GM12892 (cell line): ENCODE results near the gene PDE6B.
"Not testable (repeated sequence)": the region's sequence is repeated elsewhere in the genome, so short reads cannot be mapped to it uniquely, and the experiment has no call there.

Experiments
- DNase-seq: peaks from one replicate; pipeline ENCODE4 v3.0.0; 2011; ENCODE audit not compliant: insufficient read length
- FAIRE-seq: peaks from 2 replicates; lab custom pipeline; 2011; peaks lifted over from hg19 to GRCh38; lab: Jason Lieb, UNC
- POLR2A ChIP-seq: IDR thresholded peaks from 2 replicates; pipeline ENCODE4 v1.6.1; 2011; ENCODE audit warnings: low read depth, low read length, control low read depth
- POLR2AphosphoS5 ChIP-seq: IDR thresholded peaks from 2 replicates; pipeline ENCODE4 v1.6.1; 2011; ENCODE audit warnings: low read depth, low read length, control low read depth
- TAF1 ChIP-seq: IDR thresholded peaks from 2 replicates; pipeline ENCODE4 v1.6.1; 2011; ENCODE audit warnings: low read depth, mild to moderate bottlenecking, control low read depth, low read length, borderline replicate concordance

The PDE6B gene

GRCh38 chr4:634599-634985 lies 9.2 kb downstream of the PDE6B start:
- no peak for FAIRE-seq
- DNase-seq = no peak
- TF ChIP-seq POLR2A (no peak), TAF1 (no peak), POLR2AphosphoS5 (no peak)

GRCh38 chr4:635066-635835 lies 9.9 kb downstream of the PDE6B start:
- not testable (repeated sequence) for FAIRE-seq, DNase-seq

- no peak for FAIRE-seq
- no peak for DNase-seq
- TF ChIP-seq POLR2AphosphoS5 (no peak), TAF1 (no peak), POLR2A (no peak)
Observed at GRCh38 chr4:635851-636627, 10.7 kb downstream of the PDE6B start.

- no peak for TF ChIP-seq POLR2AphosphoS5
- no peak for TF ChIP-seq POLR2A
- TF ChIP-seq TAF1 = no peak
- FAIRE-seq (no peak), DNase-seq (no peak)
Observed at GRCh38 chr4:636628-637159, 11.3 kb downstream of the PDE6B start.

DNA sequence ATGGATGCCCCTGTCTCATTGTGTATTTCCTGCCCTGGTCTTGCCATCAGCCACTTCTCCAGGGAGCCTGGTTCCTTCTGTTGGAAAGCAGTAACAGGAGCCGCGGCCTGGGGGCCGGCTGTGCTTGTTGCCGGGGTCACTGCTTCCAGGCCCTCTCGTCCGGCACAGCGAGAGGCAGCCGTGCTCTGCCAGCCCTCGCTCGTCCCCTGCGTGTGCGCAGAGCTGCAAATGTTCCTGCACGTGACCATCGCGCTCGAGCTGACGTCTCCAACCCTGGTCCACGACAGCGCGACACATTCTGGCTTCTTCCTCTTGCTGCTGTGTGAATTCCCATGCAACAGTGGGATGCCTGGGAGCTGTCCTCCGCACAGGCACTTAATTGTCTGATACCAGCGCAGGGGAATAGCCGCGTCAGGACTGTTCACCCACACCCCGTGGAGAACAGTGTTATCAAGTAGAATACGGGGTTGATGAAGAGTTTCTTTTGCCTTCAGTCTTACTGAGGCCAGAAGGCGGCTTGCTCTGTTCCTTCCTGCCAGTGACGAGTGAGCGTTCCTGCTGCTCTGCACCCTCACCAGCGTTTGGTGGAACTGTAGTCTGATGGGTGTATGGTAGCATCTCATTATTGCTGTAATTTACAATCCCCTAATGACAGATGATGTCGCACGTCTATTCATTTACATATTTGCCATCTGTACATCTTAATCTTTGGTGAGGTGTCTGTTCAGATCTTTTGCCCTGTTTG lies 12.3 kb downstream of the PDE6B start:
- no peak for DNase-seq
- no peak for TF ChIP-seq POLR2A
- no peak for TF ChIP-seq TAF1
- no peak for TF ChIP-seq POLR2AphosphoS5

DNA sequence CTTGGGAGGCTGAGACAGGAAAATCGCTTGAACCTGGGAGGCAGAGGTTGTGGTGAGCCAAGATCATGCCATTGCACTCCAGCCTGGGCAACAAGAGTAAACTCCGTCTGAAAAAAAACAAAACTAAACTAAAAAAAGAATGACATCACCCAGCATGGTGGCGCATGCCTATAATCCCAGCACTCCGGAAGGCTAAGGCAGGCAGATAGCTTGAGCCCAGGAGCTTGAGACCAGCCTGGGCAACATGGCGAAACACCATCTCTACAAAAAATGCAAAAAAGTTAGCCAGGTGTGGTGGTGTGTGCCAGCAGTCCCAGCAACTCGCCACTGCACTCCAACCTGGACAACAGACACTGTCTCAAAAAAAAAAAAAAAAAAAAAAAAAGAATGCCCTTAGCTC lies 17.0 kb downstream of the PDE6B start:
- DNase-seq, FAIRE-seq: not testable (repeated sequence)

More for the DNA sequence above, 12.3 kb downstream of the PDE6B start:
- no peak for FAIRE-seq

- DNase-seq (no peak), FAIRE-seq (no peak)
- TF ChIP-seq POLR2AphosphoS5 (no peak), TAF1 (no peak), POLR2A (no peak)
Observed at GRCh38 chr4:646460-646859, 21.1 kb downstream of the PDE6B start.

DNA sequence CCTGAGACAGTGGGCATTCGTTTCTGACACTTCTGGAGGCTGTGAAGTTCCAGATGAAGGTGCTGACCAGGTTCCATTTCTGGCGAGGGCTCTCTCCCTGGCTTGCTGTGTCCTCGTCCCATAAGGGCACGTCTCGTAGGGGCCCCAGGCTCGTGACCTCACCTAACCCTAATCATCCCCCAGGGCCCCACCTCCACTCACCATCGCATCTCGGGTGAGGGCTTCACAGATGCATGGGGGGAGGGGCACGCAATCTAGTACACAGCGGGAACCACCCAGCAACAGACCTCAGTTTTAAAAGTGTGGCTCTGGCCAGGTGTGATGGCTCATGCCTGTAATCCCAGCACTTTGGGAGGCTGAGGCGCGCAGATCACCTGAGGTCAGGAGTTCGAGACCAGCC lies 22.1 kb downstream of the PDE6B start:
- TF ChIP-seq POLR2A (no peak), TAF1 (no peak), POLR2AphosphoS5 (no peak)
- DNase-seq (no peak), FAIRE-seq (no peak)

DNA sequence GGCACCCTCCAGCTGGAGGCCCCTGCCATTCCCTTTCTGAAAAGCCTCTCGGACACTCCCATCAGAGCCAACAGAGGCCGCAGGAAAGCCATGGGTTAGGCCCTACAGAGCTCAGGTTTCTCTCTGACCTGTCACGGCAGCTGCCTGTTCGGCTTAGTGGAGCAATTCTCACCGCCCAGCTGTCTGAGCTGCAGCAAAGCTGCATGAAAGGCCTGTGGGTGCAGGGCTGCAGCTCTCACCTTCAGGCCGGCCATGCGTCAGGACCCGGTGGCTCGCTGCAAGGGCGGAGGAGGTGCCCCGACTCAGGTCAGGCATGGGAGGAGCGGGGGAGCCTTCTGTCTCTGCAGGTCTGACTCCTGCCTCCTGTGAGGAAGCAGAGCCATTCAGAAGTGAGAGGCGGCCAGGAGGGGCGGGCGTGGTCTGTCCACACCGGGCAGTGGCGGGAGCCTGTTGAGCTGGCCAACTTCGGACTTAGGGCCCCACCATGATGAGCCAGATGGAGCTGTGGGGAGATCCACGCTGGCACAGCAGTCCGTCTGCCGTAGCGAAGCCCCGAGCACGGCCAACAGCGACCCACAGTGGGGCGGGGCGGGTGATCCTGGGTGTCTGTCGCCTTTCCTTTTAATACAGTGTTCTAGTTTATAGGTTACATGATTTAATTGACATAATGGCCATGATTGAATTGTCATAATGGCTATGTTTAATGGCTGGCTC lies 23.4 kb downstream of the PDE6B start:
- DNase-seq (no peak), FAIRE-seq (no peak)
- no peak for TF ChIP-seq POLR2A
- no peak for TF ChIP-seq TAF1
- no peak for TF ChIP-seq POLR2AphosphoS5

- FAIRE-seq (no peak), DNase-seq (no peak)
- TF ChIP-seq TAF1 = no peak
- no peak for TF ChIP-seq POLR2A
- no peak for TF ChIP-seq POLR2AphosphoS5
Observed at GRCh38 chr4:649293-649625, 23.9 kb downstream of the PDE6B start.

GRCh38 chr4:649751-650310 lies 24.5 kb downstream of the PDE6B start:
- TF ChIP-seq TAF1 (no peak), POLR2A (no peak), POLR2AphosphoS5 (no peak)
- FAIRE-seq (no peak), DNase-seq (no peak)
